ENCODE measurements around the gene KCTD14. TPM values are rescaled to one million over a fixed set of nuclear protein-coding genes. Genes with fewer than 3 reads are reported as not detected.
"Not testable (repeated sequence)": the region's sequence is repeated elsewhere in the genome, so short reads cannot be mapped to it uniquely, and the experiment has no call there.

KCTD14 gene
- total RNA-seq, 3 donors from 2014 or later (not counting 1 experiment from before 2014, with no cell fraction given), result 0.28 to 0.32 TPM; not detected in 1

DNA sequence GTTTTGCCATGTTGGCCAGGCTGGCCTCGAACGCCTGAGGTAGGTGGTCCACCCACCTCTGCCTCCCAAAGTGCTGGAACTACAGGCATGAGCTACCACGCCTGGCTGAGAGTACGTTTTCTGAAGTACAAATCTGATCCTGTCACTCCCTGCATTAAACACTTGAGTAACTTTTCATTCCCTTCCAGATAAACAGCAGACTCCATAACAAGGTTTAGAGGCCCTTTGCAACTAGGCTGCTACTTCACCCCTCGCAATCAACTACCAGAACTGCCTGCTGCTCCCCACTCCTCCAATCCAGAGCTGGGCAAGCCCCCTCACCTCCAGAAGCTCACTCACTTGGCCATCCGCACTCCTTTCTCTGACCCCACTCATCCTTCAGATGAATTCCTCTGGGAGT, 1.5 kb downstream of the KCTD14 start:
- no peaks in the 10 kb centered on the region for H3K9me3 Mint-ChIP-seq
- WGBS (ENCODE audit: insufficient coverage), result 92% methylated on average over 6 of the region's 6 CpGs
- no peak for ATAC-seq
- Histone ChIP-seq H3K9me3 (ENCODE audit: control insufficient read depth, insufficient read depth, low read length) (no peaks in the 10 kb centered on the region), H3K4me1 (ENCODE audit: control insufficient read depth, insufficient read depth, low read length) (peaks cover 4% of the 10 kb centered on the region), H3K27me3 (ENCODE audit: control insufficient read depth, insufficient read depth, low read length) (no peaks in the 10 kb centered on the region), H3K4me3 (ENCODE audit: low read length) (no peak overlapping the region), H3K36me3 (ENCODE audit: control insufficient read depth, insufficient read depth, low read length) (no peaks in the 10 kb centered on the region), H3K27ac (ENCODE audit: low read length) (no peak overlapping the region)
- TF ChIP-seq, protein P1, sequence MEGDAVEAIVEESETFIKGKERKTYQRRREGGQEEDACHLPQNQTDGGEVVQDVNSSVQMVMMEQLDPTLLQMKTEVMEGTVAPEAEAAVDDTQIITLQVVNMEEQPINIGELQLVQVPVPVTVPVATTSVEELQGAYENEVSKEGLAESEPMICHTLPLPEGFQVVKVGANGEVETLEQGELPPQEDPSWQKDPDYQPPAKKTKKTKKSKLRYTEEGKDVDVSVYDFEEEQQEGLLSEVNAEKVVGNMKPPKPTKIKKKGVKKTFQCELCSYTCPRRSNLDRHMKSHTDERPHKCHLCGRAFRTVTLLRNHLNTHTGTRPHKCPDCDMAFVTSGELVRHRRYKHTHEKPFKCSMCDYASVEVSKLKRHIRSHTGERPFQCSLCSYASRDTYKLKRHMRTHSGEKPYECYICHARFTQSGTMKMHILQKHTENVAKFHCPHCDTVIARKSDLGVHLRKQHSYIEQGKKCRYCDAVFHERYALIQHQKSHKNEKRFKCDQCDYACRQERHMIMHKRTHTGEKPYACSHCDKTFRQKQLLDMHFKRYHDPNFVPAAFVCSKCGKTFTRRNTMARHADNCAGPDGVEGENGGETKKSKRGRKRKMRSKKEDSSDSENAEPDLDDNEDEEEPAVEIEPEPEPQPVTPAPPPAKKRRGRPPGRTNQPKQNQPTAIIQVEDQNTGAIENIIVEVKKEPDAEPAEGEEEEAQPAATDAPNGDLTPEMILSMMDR (IDR thresholded peaks at IDR 0.05), result no peak
- peaks cover 22 to 23% of the 10 kb centered on the region in 2 donors for H3K27me3 Mint-ChIP-seq (ENCODE audit: low read depth in 2 of 2)
- H3K27ac Mint-ChIP-seq, result no peak overlapping the region
- no peak for DNase-seq
- no peak overlapping the region for H3K4me3 Mint-ChIP-seq
- peaks cover 7 to 9% of the 10 kb centered on the region in 2 donors for H3K4me1 Mint-ChIP-seq
- no peaks in the 10 kb centered on the region for H3K36me3 Mint-ChIP-seq
- intact Hi-C loops (cut with micrococcal nuclease), result loop anchor here (5.0 kb wide), 1 partner anchor 374 kb away; no protein-coding TSS in a partner anchor

DNA sequence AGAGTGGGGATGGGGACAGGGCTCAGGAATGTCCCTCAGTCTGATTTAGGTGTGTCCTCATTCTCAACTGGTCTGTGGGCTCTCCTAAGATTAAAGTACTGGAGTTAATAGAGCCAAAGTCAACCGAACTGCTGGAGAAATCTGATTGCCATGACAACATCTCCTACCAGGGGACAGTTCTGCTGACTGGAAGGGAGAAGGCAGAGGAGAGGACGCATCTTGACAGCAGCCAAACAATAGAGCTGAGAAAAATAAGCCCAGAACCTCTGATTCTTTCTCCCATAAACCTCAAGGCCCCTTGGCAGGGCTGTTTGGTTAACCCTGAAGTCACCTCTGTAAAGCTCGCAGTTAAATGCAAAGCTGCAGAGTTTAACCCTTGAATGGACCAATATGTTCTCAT, 2.8 kb downstream of the KCTD14 start:
- Mint-ChIP-seq H3K4me3 (no peak overlapping the region), H3K9me3 (no peaks in the 10 kb centered on the region), H3K36me3 (no peaks in the 10 kb centered on the region), H3K27me3 (ENCODE audit: low read depth in 2 of 2) (peaks cover 22 to 23% of the 10 kb centered on the region in 2 donors), H3K4me1 (peaks cover 7 to 9% of the 10 kb centered on the region in 2 donors), H3K27ac (no peak overlapping the region)
- 57% methylated on average over 2 of the region's 3 CpGs for WGBS (ENCODE audit: insufficient coverage)
- no peaks in the 10 kb centered on the region for H3K36me3 ChIP-seq (ENCODE audit: control insufficient read depth, insufficient read depth, low read length)
- no peak overlapping the region for H3K27ac ChIP-seq (ENCODE audit: low read length)
- H3K27me3 ChIP-seq (ENCODE audit: control insufficient read depth, insufficient read depth, low read length), result no peaks in the 10 kb centered on the region
- TF ChIP-seq, protein P1 (IDR thresholded peaks at IDR 0.05), result no peak
- DNase-seq, result no peak
- intact Hi-C loops (cut with micrococcal nuclease), result loop anchor here (5.0 kb wide), 1 partner anchor 373 kb away; no protein-coding TSS in a partner anchor
- no peak for ATAC-seq
- H3K4me3 ChIP-seq (ENCODE audit: low read length), result no peak overlapping the region
- no peaks in the 10 kb centered on the region for H3K9me3 ChIP-seq (ENCODE audit: control insufficient read depth, insufficient read depth, low read length)
- H3K4me1 ChIP-seq (ENCODE audit: control insufficient read depth, insufficient read depth, low read length), result peaks cover 4% of the 10 kb centered on the region

DNA sequence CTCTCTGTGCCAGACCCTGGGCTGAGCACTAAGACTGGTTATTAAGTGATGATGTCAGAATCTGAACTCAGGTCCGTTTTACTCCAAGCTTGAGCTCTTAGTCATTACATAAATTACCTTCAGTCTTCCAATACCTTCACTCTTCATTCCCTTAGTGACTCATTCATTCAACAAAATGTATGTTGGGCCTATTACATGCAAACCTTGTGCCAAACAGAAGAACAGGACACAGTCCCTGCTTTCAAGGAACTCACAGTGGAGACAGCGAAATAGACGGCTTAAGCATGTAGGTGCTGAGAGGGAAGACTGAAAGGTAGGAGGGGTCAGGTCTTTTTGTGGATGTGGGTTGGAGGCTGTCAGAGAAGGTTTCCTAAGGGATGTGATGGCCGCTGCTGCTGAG, 3.3 kb downstream of the KCTD14 start:
- peaks cover 22 to 23% of the 10 kb centered on the region in 2 donors for H3K27me3 Mint-ChIP-seq (ENCODE audit: low read depth in 2 of 2)
- Histone ChIP-seq H3K4me1 (ENCODE audit: control insufficient read depth, insufficient read depth, low read length) (peaks cover 4% of the 10 kb centered on the region), H3K27me3 (ENCODE audit: control insufficient read depth, insufficient read depth, low read length) (no peaks in the 10 kb centered on the region), H3K36me3 (ENCODE audit: control insufficient read depth, insufficient read depth, low read length) (no peaks in the 10 kb centered on the region), H3K9me3 (ENCODE audit: control insufficient read depth, insufficient read depth, low read length) (no peaks in the 10 kb centered on the region), H3K27ac (ENCODE audit: low read length) (no peak overlapping the region), H3K4me3 (ENCODE audit: low read length) (no peak overlapping the region)
- no peak overlapping the region for H3K4me3 Mint-ChIP-seq
- H3K9me3 Mint-ChIP-seq, result no peaks in the 10 kb centered on the region
- DNase-seq (no peak), ATAC-seq (no peak)
- H3K27ac Mint-ChIP-seq, result no peak overlapping the region
- 73% methylated on average over 4 of the region's 4 CpGs for WGBS (ENCODE audit: insufficient coverage)
- TF ChIP-seq, protein P1 (IDR thresholded peaks at IDR 0.05), result no peak
- H3K4me1 Mint-ChIP-seq, result peaks cover 7 to 9% of the 10 kb centered on the region in 2 donors
- H3K36me3 Mint-ChIP-seq, result no peaks in the 10 kb centered on the region
- intact Hi-C loops (cut with micrococcal nuclease), result loop anchor here (5.0 kb wide), 1 partner anchor 373 kb away; no protein-coding TSS in a partner anchor

DNA sequence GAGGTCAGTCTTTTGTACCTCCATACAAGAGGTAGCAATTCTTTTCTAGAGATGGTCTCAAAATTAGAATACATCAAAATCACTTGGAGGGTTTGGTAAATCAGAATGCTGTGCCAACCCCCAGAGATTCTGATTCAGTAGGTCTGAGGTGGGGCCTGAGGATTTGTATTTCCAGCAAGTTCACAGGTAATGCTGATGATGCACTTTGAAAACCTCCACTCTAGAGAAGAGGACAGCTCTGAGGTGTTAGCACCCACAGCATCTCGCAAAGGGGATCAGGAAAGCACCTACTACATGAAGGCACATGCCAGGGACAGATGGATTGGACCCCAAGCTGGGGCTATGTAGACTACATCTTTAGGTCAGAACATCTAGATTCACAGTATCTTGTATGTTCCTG, 7.2 kb downstream of the KCTD14 start:
- H3K9me3 ChIP-seq (ENCODE audit: control insufficient read depth, insufficient read depth, low read length), result no peaks in the 10 kb centered on the region
- no peaks in the 10 kb centered on the region for H3K27me3 Mint-ChIP-seq (ENCODE audit: low read depth in 2 of 2)
- H3K4me1 ChIP-seq (ENCODE audit: control insufficient read depth, insufficient read depth, low read length), result no peaks in the 10 kb centered on the region
- H3K4me3 Mint-ChIP-seq, result no peak overlapping the region
- no peaks in the 10 kb centered on the region for H3K4me1 Mint-ChIP-seq
- H3K36me3 Mint-ChIP-seq, result no peaks in the 10 kb centered on the region
- no peaks in the 10 kb centered on the region for H3K27me3 ChIP-seq (ENCODE audit: control insufficient read depth, insufficient read depth, low read length)
- DNase-seq (no peak), ATAC-seq (no peak)
- TF ChIP-seq, protein P1 (IDR thresholded peaks at IDR 0.05), result no peak
- H3K4me3 ChIP-seq (ENCODE audit: low read length), result no peak overlapping the region
- no peaks in the 10 kb centered on the region for H3K36me3 ChIP-seq (ENCODE audit: control insufficient read depth, insufficient read depth, low read length)
- intact Hi-C loops (cut with micrococcal nuclease), result no loop called here
- 83% methylated on average over 1 of the region's 1 CpG for WGBS (ENCODE audit: insufficient coverage)
- H3K27ac Mint-ChIP-seq, result no peak overlapping the region
- no peak overlapping the region for H3K27ac ChIP-seq (ENCODE audit: low read length)
- no peaks in the 10 kb centered on the region for H3K9me3 Mint-ChIP-seq

DNA sequence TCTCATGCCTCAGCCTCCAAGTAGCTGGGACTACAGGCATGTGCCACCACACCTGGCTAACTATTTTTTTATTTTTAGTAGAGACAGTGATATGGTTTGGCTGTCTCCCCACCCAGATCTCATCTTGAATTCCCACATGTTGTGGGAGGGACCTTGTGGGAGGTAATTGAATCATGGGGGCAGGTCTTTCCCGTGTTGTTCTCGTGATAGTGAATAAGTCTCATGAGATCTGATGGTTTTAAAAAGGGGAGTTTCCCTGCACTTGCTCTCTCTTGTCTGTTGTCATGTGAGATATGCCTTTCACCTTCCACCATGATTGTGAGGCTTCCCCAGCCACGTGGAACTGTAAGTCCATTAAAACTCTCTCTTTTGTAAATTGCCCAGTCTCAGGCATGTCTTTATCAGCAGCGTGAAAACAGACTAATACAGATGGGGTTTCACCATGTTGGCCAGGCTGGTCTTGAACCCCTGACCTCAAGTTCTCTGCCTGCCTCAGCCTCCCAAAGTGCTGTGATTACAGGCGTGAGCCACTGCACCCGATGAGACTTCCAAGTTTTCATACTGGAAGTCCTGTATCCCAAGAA, 8.0 kb downstream of the KCTD14 start:
- H3K4me3 ChIP-seq (ENCODE audit: low read length); intact Hi-C loops (cut with micrococcal nuclease); H3K9me3 ChIP-seq (ENCODE audit: control insufficient read depth, insufficient read depth, low read length); H3K4me3 Mint-ChIP-seq; H3K36me3 Mint-ChIP-seq; H3K9me3 Mint-ChIP-seq; H3K27me3 ChIP-seq (ENCODE audit: control insufficient read depth, insufficient read depth, low read length); H3K36me3 ChIP-seq (ENCODE audit: control insufficient read depth, insufficient read depth, low read length); DNase-seq; H3K27ac ChIP-seq (ENCODE audit: low read length); H3K4me1 ChIP-seq (ENCODE audit: control insufficient read depth, insufficient read depth, low read length); H3K27me3 Mint-ChIP-seq (ENCODE audit: low read depth in 2 of 2); ATAC-seq; H3K27ac Mint-ChIP-seq; H3K4me1 Mint-ChIP-seq: not testable (repeated sequence)
- 86% methylated on average over 4 of the region's 6 CpGs for WGBS (ENCODE audit: insufficient coverage)
